Caco-2 (cell line): ENCODE measurements around the gene CROCC2. TPM values are rescaled to one million over a fixed set of nuclear protein-coding genes. Genes with fewer than 3 reads are reported as not detected.

ENCODE experiments used
- BruUV-seq: library from RNA; stranded (reverse); fragments of 400-500 nt; replicated peaks from 2 replicates; lab custom pipeline; 2021; lab: Mats Ljungman, UMichigan
- CTCF ChIA-PET: fragments of 300-600 bp; sonication (Branson Sonifier 250); formaldehyde crosslinking; loops from one replicate; lab custom pipeline; 2022; ENCODE audit warnings: antibody characterized with exemption; lab: Charles Lee
- POLR2A ChIA-PET: fragments of 300-600 bp; sonication (Branson Sonifier 250); formaldehyde crosslinking; loops from one replicate; lab custom pipeline; 2022; ENCODE audit warnings: antibody characterized with exemption; lab: Charles Lee
- DNase-seq, 2 experiments: peaks; one replicate each; pipeline versions ENCODE4 v3.0.0 to v3.0.0-alpha.2; 2020 to 2022
- H3K27me3 ChIP-seq: replicated peaks from 2 replicates; pipeline ENCODE4 v1.6.0; 2011; ENCODE audit warnings: low read length; ENCODE audit not compliant: control insufficient read depth, insufficient read depth
- H3K36me3 ChIP-seq: 2 replicates; pipeline ENCODE4 v1.5.1; 2011; ENCODE audit warnings: low read length; ENCODE audit not compliant: control insufficient read depth, insufficient read depth
- H3K4me1 ChIP-seq: fragments of 250-450 bp; sonication (Bioruptor Pico); 2 replicates; pipeline ENCODE4 v1.5.1; 2020; ENCODE audit warnings: mild to moderate bottlenecking
- H3K4me3 ChIP-seq: 2 replicates; pipeline ENCODE4 v1.5.1; 2011; ENCODE audit warnings: low read depth, mild to moderate bottlenecking, control low read depth, low read length
- H3K9me3 ChIP-seq: fragments of 250-450 bp; sonication (Bioruptor Pico); 2 replicates; pipeline ENCODE4 v1.5.1; 2020; ENCODE audit warnings: mild to moderate bottlenecking, moderate library complexity
- H3K27ac Mint-ChIP-seq: one replicate; pipeline ENCODE4 v1.8.0; 2022; ENCODE audit warnings: mixed read lengths; ENCODE audit not compliant: unreplicated experiment
- H3K27me3 Mint-ChIP-seq: one replicate; pipeline ENCODE4 v1.8.0; 2022; ENCODE audit warnings: mixed read lengths; ENCODE audit not compliant: insufficient read depth, unreplicated experiment
- H3K36me3 Mint-ChIP-seq: one replicate; pipeline ENCODE4 v1.8.0; 2022; ENCODE audit warnings: mild to moderate bottlenecking, mixed read lengths; ENCODE audit not compliant: insufficient read depth, unreplicated experiment
- H3K4me1 Mint-ChIP-seq: one replicate; pipeline ENCODE4 v1.8.0; 2022; ENCODE audit warnings: low read depth, mixed read lengths; ENCODE audit not compliant: unreplicated experiment
- H3K4me3 Mint-ChIP-seq: one replicate; pipeline ENCODE4 v1.8.0; 2022; ENCODE audit warnings: mild to moderate bottlenecking, moderate library complexity, mixed read lengths; ENCODE audit not compliant: unreplicated experiment
- H3K9me3 Mint-ChIP-seq: one replicate; pipeline ENCODE4 v1.8.0; 2022; ENCODE audit warnings: mixed read lengths; ENCODE audit not compliant: unreplicated experiment
- intact Hi-C: fragments of 100-400 bp; cut with micrococcal nuclease; formaldehyde crosslinking; loops from one replicate; pipeline ENCODE4 v1.10.0; 2022; ENCODE audit not compliant: unreplicated experiment
- total RNA-seq: library from RNA; stranded (reverse); gene quantifications from 2 replicates; pipeline ENCODE4 v1.2.3, GENCODE V29; 2022
- TF ChIP-seq, protein P1 (sequence below), 2 experiments: fragments of 200-600 bp in 1 of 2; IDR thresholded peaks; 1 replicate in 1 of 2; 2 replicates in 1 of 2; pipeline versions ENCODE4 v1.5.1 to v1.8.0; 2011 to 2022; ENCODE audit warnings: antibody characterized with exemption in 1 of 2, control low read depth in 1 of 2, inconsistent platforms in 1 of 2, low read depth in 1 of 2, low read length in 1 of 2, mild to moderate bottlenecking in 1 of 2, moderate library complexity in 1 of 2; ENCODE audit not compliant: insufficient read depth in 1 of 2, severe bottlenecking in 1 of 2, unreplicated experiment in 1 of 2

The CROCC2 gene
- total RNA-seq, 1 experiment from 2014 or later = not detected

DNA sequence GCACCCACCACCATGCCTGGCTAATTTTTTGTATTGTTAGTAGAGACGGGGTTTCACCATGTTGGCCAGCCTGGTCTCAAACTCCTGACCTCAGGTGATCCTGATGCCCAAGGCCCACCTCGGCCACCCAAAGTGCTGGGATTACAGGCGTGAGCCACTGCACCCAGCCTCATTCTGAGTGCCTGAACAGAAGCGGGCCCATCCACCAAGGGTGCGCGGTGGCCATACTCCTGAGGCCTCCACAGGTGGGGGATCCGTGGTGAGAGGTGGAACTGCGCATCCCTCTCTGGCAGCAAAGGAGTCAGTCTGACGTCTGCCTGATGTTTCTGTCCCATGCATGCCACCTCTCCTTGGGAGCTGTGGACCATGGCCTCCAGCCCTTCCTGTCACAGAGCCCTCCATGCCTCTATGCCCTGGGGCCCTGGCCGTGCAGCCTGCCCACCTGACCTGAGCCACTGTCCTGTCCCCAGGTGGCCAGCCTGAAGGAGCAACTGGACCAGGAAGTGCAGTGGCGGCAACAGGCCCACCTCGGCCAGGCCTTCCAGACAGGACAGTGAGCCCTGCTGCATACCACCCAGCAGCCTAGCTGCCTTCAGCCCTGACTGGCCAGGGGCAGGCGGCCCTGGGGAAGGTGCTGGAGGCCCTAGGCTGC, 84.7 kb downstream of the CROCC2 start:
- Mint-ChIP-seq H3K9me3 (no peaks in the 10 kb centered on the region), H3K4me3 (no peak overlapping the region), H3K27me3 (no peaks in the 10 kb centered on the region), H3K4me1 (no peaks in the 10 kb centered on the region), H3K27ac (no peak overlapping the region), H3K36me3 (no peaks in the 10 kb centered on the region)
- TF ChIP-seq, protein P1, sequence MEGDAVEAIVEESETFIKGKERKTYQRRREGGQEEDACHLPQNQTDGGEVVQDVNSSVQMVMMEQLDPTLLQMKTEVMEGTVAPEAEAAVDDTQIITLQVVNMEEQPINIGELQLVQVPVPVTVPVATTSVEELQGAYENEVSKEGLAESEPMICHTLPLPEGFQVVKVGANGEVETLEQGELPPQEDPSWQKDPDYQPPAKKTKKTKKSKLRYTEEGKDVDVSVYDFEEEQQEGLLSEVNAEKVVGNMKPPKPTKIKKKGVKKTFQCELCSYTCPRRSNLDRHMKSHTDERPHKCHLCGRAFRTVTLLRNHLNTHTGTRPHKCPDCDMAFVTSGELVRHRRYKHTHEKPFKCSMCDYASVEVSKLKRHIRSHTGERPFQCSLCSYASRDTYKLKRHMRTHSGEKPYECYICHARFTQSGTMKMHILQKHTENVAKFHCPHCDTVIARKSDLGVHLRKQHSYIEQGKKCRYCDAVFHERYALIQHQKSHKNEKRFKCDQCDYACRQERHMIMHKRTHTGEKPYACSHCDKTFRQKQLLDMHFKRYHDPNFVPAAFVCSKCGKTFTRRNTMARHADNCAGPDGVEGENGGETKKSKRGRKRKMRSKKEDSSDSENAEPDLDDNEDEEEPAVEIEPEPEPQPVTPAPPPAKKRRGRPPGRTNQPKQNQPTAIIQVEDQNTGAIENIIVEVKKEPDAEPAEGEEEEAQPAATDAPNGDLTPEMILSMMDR (IDR thresholded peaks at IDR 0.05; ENCODE audit: insufficient read depth in 1 of 2, low read depth in 1 of 2, low read length in 1 of 2, severe bottlenecking in 1 of 2, unreplicated experiment in 1 of 2) = no peak
- H3K4me1 ChIP-seq = no peaks in the 10 kb centered on the region
- H3K9me3 ChIP-seq = no peaks in the 10 kb centered on the region
- no TSS peak for BruUV-seq
- H3K27me3 ChIP-seq = no peaks in the 10 kb centered on the region
- H3K4me3 ChIP-seq = no peak overlapping the region
- H3K36me3 ChIP-seq = no peaks in the 10 kb centered on the region
- POLR2A ChIA-PET = no interaction called here
- CTCF ChIA-PET = interaction anchor here (1.0 kb wide), 1 partner anchor 150 kb away, joined by 3 read pairs; no protein-coding TSS in a partner anchor
- intact Hi-C loops = no loop called here
- peak in 1 of 2 experiments; percentile 22 for DNase-seq

DNA sequence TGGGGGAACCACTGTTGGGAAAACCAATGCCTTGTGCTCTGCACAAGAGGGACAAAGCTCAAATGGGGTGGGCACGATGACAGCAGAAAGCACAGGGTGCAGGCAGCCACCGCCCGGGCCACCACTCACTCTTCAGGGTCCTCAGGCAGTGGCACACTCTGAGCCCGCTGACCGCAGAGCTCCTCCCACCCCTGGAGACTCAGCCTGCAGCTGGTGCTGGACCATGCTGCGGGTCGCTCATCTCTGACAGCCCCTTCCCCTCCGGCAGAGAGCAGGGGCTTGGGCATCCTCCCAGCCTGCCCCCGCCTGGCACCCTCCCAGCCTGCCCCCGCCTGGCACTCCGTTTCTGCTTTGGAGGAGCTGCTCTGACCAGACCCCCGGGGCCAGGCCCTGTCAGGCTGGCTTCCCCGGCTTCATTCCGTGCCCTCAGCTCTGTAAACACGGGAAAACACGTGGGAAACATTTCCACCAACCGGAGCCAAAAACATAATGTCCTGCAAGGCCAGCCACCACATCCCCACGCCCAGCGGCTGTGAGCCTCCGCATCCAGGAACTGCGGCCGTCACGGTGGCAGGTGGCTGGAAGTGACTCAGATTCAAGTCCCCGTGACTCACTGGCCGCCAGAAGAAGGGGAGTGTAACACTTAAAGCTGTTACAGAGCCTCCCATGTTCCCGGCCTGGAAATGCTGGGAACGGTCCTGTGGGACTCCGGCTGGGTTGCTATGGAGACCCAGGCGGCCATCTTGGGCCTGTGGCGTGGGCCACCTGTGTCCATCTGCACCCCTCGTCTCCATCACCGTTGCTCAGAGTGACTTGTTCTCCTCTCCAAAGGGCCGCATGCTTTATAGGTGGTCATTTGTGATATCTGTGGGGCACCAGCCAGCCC, 85.5 kb downstream of the CROCC2 start:
- no peaks in the 10 kb centered on the region for H3K27me3 Mint-ChIP-seq
- TF ChIP-seq, protein P1 (IDR thresholded peaks at IDR 0.05; ENCODE audit: insufficient read depth in 1 of 2, low read depth in 1 of 2, low read length in 1 of 2, severe bottlenecking in 1 of 2, unreplicated experiment in 1 of 2) = no peak
- POLR2A ChIA-PET = no interaction called here

GRCh38 chr2:240992572-240993291, 86.6 kb downstream of the CROCC2 start:
- H3K4me1 Mint-ChIP-seq = no peaks in the 10 kb centered on the region
- CTCF ChIA-PET = no interaction called here
- POLR2A ChIA-PET = no interaction called here
- no peaks in the 10 kb centered on the region for H3K27me3 Mint-ChIP-seq
- H3K27ac Mint-ChIP-seq = no peak overlapping the region
- no peaks in the 10 kb centered on the region for H3K27me3 ChIP-seq
- H3K36me3 Mint-ChIP-seq = no peaks in the 10 kb centered on the region
- no peak overlapping the region for H3K4me3 ChIP-seq
- no peaks in the 10 kb centered on the region for H3K4me1 ChIP-seq
- H3K9me3 ChIP-seq = no peaks in the 10 kb centered on the region
- no peaks in the 10 kb centered on the region for H3K9me3 Mint-ChIP-seq
- no peaks in the 10 kb centered on the region for H3K36me3 ChIP-seq
- intact Hi-C loops = no loop called here
- no TSS peak for BruUV-seq
- TF ChIP-seq, protein P1 (IDR thresholded peaks at IDR 0.05; ENCODE audit: insufficient read depth in 1 of 2, low read depth in 1 of 2, low read length in 1 of 2, severe bottlenecking in 1 of 2, unreplicated experiment in 1 of 2) = no peak
- H3K4me3 Mint-ChIP-seq = no peak overlapping the region
- peak in 1 of 2 experiments; percentile 16 for DNase-seq

More for the DNA sequence above, 85.5 kb downstream of the CROCC2 start:
- no peaks in the 10 kb centered on the region for H3K4me1 ChIP-seq
- Mint-ChIP-seq H3K4me1 (no peaks in the 10 kb centered on the region), H3K4me3 (no peak overlapping the region), H3K9me3 (no peaks in the 10 kb centered on the region), H3K36me3 (no peaks in the 10 kb centered on the region), H3K27ac (no peak overlapping the region)
- H3K27me3 ChIP-seq = no peaks in the 10 kb centered on the region
- intact Hi-C loops = no loop called here
- BruUV-seq = no TSS peak
- no peak overlapping the region for H3K4me3 ChIP-seq
- CTCF ChIA-PET = no interaction called here
- DNase-seq = peak in 1 of 2 experiments; percentile 26
- H3K36me3 ChIP-seq = no peaks in the 10 kb centered on the region
- no peaks in the 10 kb centered on the region for H3K9me3 ChIP-seq
